Uterus (tissue), 4 donors: ENCODE results near the gene HIVEP3. TPM values are rescaled to one million over a fixed set of nuclear protein-coding genes. Genes with fewer than 3 reads are reported as not detected.

Experiments
- DNase-seq, 2 donors: peaks; one replicate each; pipeline ENCODE4 v3.0.0-alpha.2; 2019 to 2020
- H3K27ac ChIP-seq, 2 donors: fragments of 200-600 bp; sonication (generic); 1 replicate in 1 of 2; 2 replicates in 1 of 2; pipeline ENCODE4 v1.5.1; 2016 to 2018
- H3K27me3 ChIP-seq, 2 donors: fragments of 200-600 bp; sonication (generic); one replicate each; pipeline ENCODE4 v1.5.1; 2018 to 2019; ENCODE audit warnings: control low read depth in 1 of 2
- H3K36me3 ChIP-seq, 2 donors: fragments of 200-600 bp; sonication (generic); one replicate each; pipeline ENCODE4 v1.5.1; 2019; ENCODE audit warnings: control low read depth in 1 of 2
- H3K4me1 ChIP-seq, 2 donors: fragments of 200-600 bp; sonication (generic); one replicate each; pipeline ENCODE4 v1.5.1; 2018 to 2019; ENCODE audit warnings: control low read depth in 1 of 2
- H3K4me3 ChIP-seq, 2 donors: fragments of 200-600 bp; sonication (generic); 1 replicate in 1 of 2; 2 replicates in 1 of 2; pipeline ENCODE4 v1.5.1; 2018 to 2019; ENCODE audit warnings: mild to moderate bottlenecking in 1 of 2
- H3K9me3 ChIP-seq, 2 donors: fragments of 200-600 bp; sonication (generic); one replicate each; pipeline ENCODE4 v1.5.1; 2019; ENCODE audit warnings: control low read depth in 1 of 2
- CTCF ChIP-seq, 4 experiments: fragments of 200-600 bp in 2 of 4; fragments of 450-650 bp in 2 of 4; sonication (generic) in 2 of 4; IDR thresholded peaks; one replicate each; pipeline ENCODE4 v1.5.1; 2016 to 2019; ENCODE audit warnings: antibody characterized with exemption in 4 of 4, mild to moderate bottlenecking in 2 of 4, moderate library complexity in 1 of 4
- POLR2A ChIP-seq, 2 donors: fragments of 450-650 bp; IDR thresholded peaks; one replicate each; pipeline ENCODE4 v1.6.1; 2016; ENCODE audit warnings: antibody characterized with exemption in 2 of 2, mild to moderate bottlenecking in 1 of 2, moderate library complexity in 1 of 2
- intact Hi-C: fragments of 100-400 bp; cut with DNase I; formaldehyde crosslinking; loops from one replicate; pipeline ENCODE4 v1.15.1; 2023; ENCODE audit warnings: low total_unique reads
- total RNA-seq, 4 donors: library from RNA; depleted of rRNA in 3 of 4; stranded (reverse); fragments of >200 nt in 3 of 4; gene quantifications; one replicate each; pipeline versions ENCODE4 v1.1.0 to v1.2.4, GENCODE V29; 2014 to 2023
- donor health status: DM: yes; HTN: yes; CAD: no.

The HIVEP3 gene
- total RNA-seq, 4 donors from 2014 or later, result 0.51 to 7.6 (median 2.9) TPM

DNA sequence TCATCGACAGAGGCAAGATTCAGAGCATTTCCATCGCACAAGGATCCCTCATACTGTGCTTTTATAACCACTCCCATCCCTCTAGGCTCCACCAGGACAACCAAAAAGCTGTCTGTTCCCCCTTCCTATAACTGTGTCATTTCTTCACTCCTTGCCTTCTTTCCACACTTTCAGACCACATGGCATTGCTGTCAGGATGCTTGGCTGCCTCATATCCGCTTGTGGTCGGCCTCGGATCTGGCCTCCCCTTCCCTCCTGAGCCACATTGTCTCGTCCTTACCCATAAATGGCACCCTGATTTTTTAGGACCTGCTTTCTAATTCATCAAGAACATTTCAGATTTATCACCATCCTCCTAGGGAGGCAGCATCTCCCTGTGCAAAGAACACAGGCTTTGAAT, 80.5 kb downstream of the HIVEP3 start:
- intact Hi-C loops, result no loop called here
- no peak for DNase-seq
- Histone ChIP-seq H3K27ac (no peak overlapping the region), H3K4me3 (no peak overlapping the region), H3K9me3 (no peaks in the 10 kb centered on the region), H3K27me3 (no peaks in the 10 kb centered on the region), H3K36me3 (no peaks in the 10 kb centered on the region), H3K4me1 (no peaks in the 10 kb centered on the region)
- TF ChIP-seq CTCF (IDR thresholded peaks at IDR 0.05), result no peak

- Histone ChIP-seq H3K27me3 (no peaks in the 10 kb centered on the region), H3K27ac (no peak overlapping the region), H3K4me3 (no peak overlapping the region), H3K4me1 (no peaks in the 10 kb centered on the region), H3K36me3 (no peaks in the 10 kb centered on the region), H3K9me3 (no peaks in the 10 kb centered on the region)
- intact Hi-C loops, result no loop called here
- no peak for DNase-seq
- TF ChIP-seq POLR2A (IDR thresholded peaks at IDR 0.05), result no peak
- TF ChIP-seq CTCF (IDR thresholded peaks at IDR 0.05), result no peak
These were observed 81.0 kb downstream of the HIVEP3 start for GRCh38 chr1:41837691-41838090.

DNA sequence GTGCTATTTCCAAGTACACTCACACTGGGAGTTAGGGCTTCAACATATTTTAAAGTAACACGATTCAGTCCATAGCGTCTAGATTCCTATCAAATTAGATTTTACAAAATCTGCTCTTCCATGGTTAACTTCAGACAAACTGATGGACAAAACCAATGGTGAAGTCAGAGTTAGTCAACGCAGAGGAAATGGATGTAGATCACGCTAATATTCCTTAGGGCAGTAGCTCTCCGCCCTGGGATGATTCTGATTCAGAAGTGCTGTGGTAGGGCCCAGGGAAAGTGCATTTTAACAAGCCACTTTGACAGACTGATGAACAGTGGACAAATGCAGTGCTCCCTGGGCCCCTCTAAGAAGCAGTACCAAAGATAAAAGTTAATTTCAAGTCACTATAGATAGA, 83.2 kb downstream of the HIVEP3 start:
- H3K9me3 ChIP-seq, result no peaks in the 10 kb centered on the region
- no peaks in the 10 kb centered on the region for H3K4me1 ChIP-seq
- no peaks in the 10 kb centered on the region for H3K36me3 ChIP-seq
- DNase-seq, result no peak
- H3K27ac ChIP-seq, result no peak overlapping the region
- no peak for TF ChIP-seq POLR2A (IDR thresholded peaks at IDR 0.05)
- no peak for TF ChIP-seq CTCF (IDR thresholded peaks at IDR 0.05)
- intact Hi-C loops, result no loop called here
- H3K4me3 ChIP-seq, result no peak overlapping the region
- H3K27me3 ChIP-seq, result no peaks in the 10 kb centered on the region

GRCh38 chr1:41833519-41834000, 85.2 kb downstream of the HIVEP3 start:
- no peak overlapping the region for H3K27ac ChIP-seq
- no peaks in the 10 kb centered on the region for H3K4me1 ChIP-seq
- intact Hi-C loops, result no loop called here
- no peaks in the 10 kb centered on the region for H3K27me3 ChIP-seq
- TF ChIP-seq CTCF (IDR thresholded peaks at IDR 0.05) (no peak), POLR2A (IDR thresholded peaks at IDR 0.05) (no peak)
- no peaks in the 10 kb centered on the region for H3K9me3 ChIP-seq
- H3K36me3 ChIP-seq, result no peaks in the 10 kb centered on the region
- H3K4me3 ChIP-seq, result no peak overlapping the region
- DNase-seq, result no peak

- intact Hi-C loops, result no loop called here
- Histone ChIP-seq H3K27me3 (no peaks in the 10 kb centered on the region), H3K27ac (no peak overlapping the region), H3K4me1 (no peaks in the 10 kb centered on the region), H3K4me3 (no peak overlapping the region), H3K36me3 (no peaks in the 10 kb centered on the region), H3K9me3 (no peaks in the 10 kb centered on the region)
- TF ChIP-seq POLR2A (IDR thresholded peaks at IDR 0.05) (no peak), CTCF (IDR thresholded peaks at IDR 0.05) (no peak)
- DNase-seq, result peak in 1 of 2 donors; percentile 32
These were observed 88.0 kb downstream of the HIVEP3 start for GRCh38 chr1:41830726-41831125.
